GM12878 (cell line): ENCODE data around the gene LIN52. TPM values are rescaled to one million over a fixed set of nuclear protein-coding genes. Genes with fewer than 3 reads are reported as not detected.

Experiments
- ATAC-seq: fragments of 200-7000 bp; cut with Tn5 transposase; 3 replicates; pipeline ENCODE4 v1.9.1; 2020; ENCODE audit warnings: mild to moderate bottlenecking, moderate library complexity
- BruUV-seq: library from RNA; stranded (reverse); fragments of 400-500 nt; replicated peaks from 2 replicates; lab custom pipeline; 2021; lab: Mats Ljungman, UMichigan
- CTCF ChIA-PET: fragments of 300-600 bp; sonication (Branson Sonifier 250); formaldehyde crosslinking; extraction: SDS; loops from one replicate; lab custom pipeline; 2021; ENCODE audit warnings: inconsistent platforms; lab: Yijun Ruan, JAX
- POLR2A ChIA-PET: fragments of 350-600 bp; formaldehyde crosslinking; extraction: SDS; loops from one replicate; lab custom pipeline; 2021; ENCODE audit warnings: inconsistent platforms; lab: Charles Lee
- RAD21 ChIA-PET: fragments of 300-600 bp; sonication (Branson Sonifier 250); formaldehyde crosslinking; loops from one replicate; lab custom pipeline; 2023; ENCODE audit warnings: antibody characterized with exemption; ENCODE audit not compliant: unreplicated experiment; lab: Charles Lee
- SMC1A ChIA-PET: fragments of 300-600 bp; sonication (Branson Sonifier 250); formaldehyde crosslinking; loops from one replicate; lab custom pipeline; 2023; ENCODE audit not compliant: unreplicated experiment, uncharacterized antibody; lab: Charles Lee
- DNase-seq: peaks from one replicate; pipeline ENCODE4 v3.0.0-alpha.2; 2011; ENCODE audit warnings: low read depth, low spot score
- FAIRE-seq: peaks from 3 replicates; lab custom pipeline; 2011; peaks lifted over from hg19 to GRCh38; lab: Jason Lieb, UNC
- H2AFZ ChIP-seq: 2 replicates; pipeline ENCODE4 v1.6.0; 2011; ENCODE audit warnings: low read depth, low read length, control low read depth; ENCODE audit not compliant: control insufficient read depth
- H3K27ac ChIP-seq: 2 replicates; pipeline ENCODE4 v1.5.1; 2011; ENCODE audit warnings: control low read depth; ENCODE audit not compliant: control insufficient read depth, insufficient read depth
- H3K27me3 ChIP-seq, 2 experiments: replicated peaks in 1 of 2; 2 replicates each; pipeline versions ENCODE4 v1.6.0 to v1.6.1; 2011; ENCODE audit warnings: low read length in 1 of 2; ENCODE audit not compliant: control insufficient read depth in 2 of 2, insufficient read depth in 2 of 2
- H3K36me3 ChIP-seq, 2 experiments: 2 replicates each; pipeline ENCODE4 v1.5.1; 2011; ENCODE audit warnings: low read length in 1 of 2; ENCODE audit not compliant: control insufficient read depth in 2 of 2, insufficient read depth in 2 of 2
- H3K4me1 ChIP-seq: 2 replicates; pipeline ENCODE4 v1.6.1; 2011; ENCODE audit warnings: mild to moderate bottlenecking, low read length, moderate library complexity, mixed read lengths; ENCODE audit not compliant: control insufficient read depth, insufficient read depth
- H3K4me2 ChIP-seq: 2 replicates; pipeline ENCODE4 v1.6.0; 2011; ENCODE audit warnings: control low read depth; ENCODE audit not compliant: control insufficient read depth, insufficient read depth
- H3K4me3 ChIP-seq: fragments of 200-600 bp; sonication (generic); 2 replicates; pipeline ENCODE4 v1.5.1; 2016
- H3K79me2 ChIP-seq: 2 replicates; pipeline ENCODE4 v1.6.0; 2011; ENCODE audit warnings: low read length; ENCODE audit not compliant: control insufficient read depth, insufficient read depth
- H3K9ac ChIP-seq: 2 replicates; pipeline ENCODE4 v1.8.0; 2011; ENCODE audit warnings: low read length, control low read depth, mixed read lengths; ENCODE audit not compliant: control insufficient read depth, insufficient read depth
- H3K9me3 ChIP-seq: replicated peaks from 3 replicates; pipeline ENCODE4 v1.5.1; 2011; ENCODE audit warnings: mild to moderate bottlenecking, low read length; ENCODE audit not compliant: control insufficient read depth, insufficient read depth
- H4K20me1 ChIP-seq: 2 replicates; pipeline ENCODE4 v1.6.0; 2011; ENCODE audit not compliant: control insufficient read depth, insufficient read depth
- KDM1A ChIP-seq: fragments of 200-600 bp; sonication (generic); IDR thresholded peaks from 2 replicates; pipeline ENCODE4 v1.6.1; 2016; ENCODE audit warnings: borderline replicate concordance
- MEF2B ChIP-seq: fragments of 450-650 bp; IDR thresholded peaks from 2 replicates; pipeline ENCODE4 v1.6.1; 2018; ENCODE audit warnings: mild to moderate bottlenecking, moderate library complexity; ENCODE audit not compliant: partially characterized antibody, poor library complexity, severe bottlenecking
- MTA3 ChIP-seq: IDR thresholded peaks from 2 replicates; pipeline ENCODE4 v1.6.1; 2012; ENCODE audit warnings: low read length, inconsistent platforms, borderline replicate concordance
- POU2F2 ChIP-seq: IDR thresholded peaks from 3 replicates; pipeline ENCODE4 v1.6.1; 2011; ENCODE audit warnings: low read depth, mild to moderate bottlenecking, low read length, borderline replicate concordance
- WGBS: methylation state at CpG from one replicate; pipeline ENCODE4 v1.1.6; 2016; ENCODE audit warnings: low lambda C conversion rate; ENCODE audit not compliant: insufficient replicate concordance, insufficient coverage; ENCODE audit errors: missing lambda C conversion rate; 5-methylcytosine and 5-hydroxymethylcytosine counted together
- in situ Hi-C: fragments of 300-500 bp; cut with MboI; formaldehyde crosslinking; loops from 9 replicates; pipeline ENCODE4 v1.14.3; 2018; ENCODE audit warnings: mixed read lengths
- intact Hi-C: fragments of 100-400 bp; cut with micrococcal nuclease; formaldehyde crosslinking; loops from one replicate; pipeline ENCODE4 v1.14.2; 2022; ENCODE audit not compliant: unreplicated experiment
- polyA plus RNA-seq, 11 experiments: library from polyadenylated mRNA; depleted of rRNA in 4 of 11; unstranded in 6 of 11; stranded (reverse) in 5 of 11; fragments of >200 nt; fragmentation: Nextera tagmentation in 4 of 11; fragmentation: Illumina TruSeq in 1 of 11; extraction: Ambion mirVana in 4 of 11; extraction: Trizol in 1 of 11; gene quantifications; 1 replicate in 1 of 11; 2 replicates in 10 of 11; pipeline versions ENCODE4 v1.2.1 to v1.2.3, GENCODE V29; 2011 to 2016; ENCODE audit warnings: inconsistent platforms in 2 of 11, missing spikeins in 2 of 11, low read depth in 1 of 11
- total RNA-seq, 4 experiments: library from RNA; depleted of rRNA in 3 of 4; stranded (reverse); fragments of >200 nt in 3 of 4; fragmentation: Illumina TruSeq in 1 of 4; extraction: Trizol in 1 of 4; gene quantifications; 2 replicates each; pipeline versions ENCODE4 v1.2.1 to v1.2.3, GENCODE V29; 2013 to 2021
- TF ChIP-seq, protein P1 (sequence below): fragments of 450-650 bp; IDR thresholded peaks from 2 replicates; pipeline ENCODE4 v1.6.1; 2017; ENCODE audit warnings: mild to moderate bottlenecking

LIN52 gene
- total and polyA plus RNA-seq, 10 of the 15 experiments (the other 5 are each of a cell fraction or from before 2014, with no cell fraction given) = 13.3 to 30.9 (median 19.9) TPM

DNA sequence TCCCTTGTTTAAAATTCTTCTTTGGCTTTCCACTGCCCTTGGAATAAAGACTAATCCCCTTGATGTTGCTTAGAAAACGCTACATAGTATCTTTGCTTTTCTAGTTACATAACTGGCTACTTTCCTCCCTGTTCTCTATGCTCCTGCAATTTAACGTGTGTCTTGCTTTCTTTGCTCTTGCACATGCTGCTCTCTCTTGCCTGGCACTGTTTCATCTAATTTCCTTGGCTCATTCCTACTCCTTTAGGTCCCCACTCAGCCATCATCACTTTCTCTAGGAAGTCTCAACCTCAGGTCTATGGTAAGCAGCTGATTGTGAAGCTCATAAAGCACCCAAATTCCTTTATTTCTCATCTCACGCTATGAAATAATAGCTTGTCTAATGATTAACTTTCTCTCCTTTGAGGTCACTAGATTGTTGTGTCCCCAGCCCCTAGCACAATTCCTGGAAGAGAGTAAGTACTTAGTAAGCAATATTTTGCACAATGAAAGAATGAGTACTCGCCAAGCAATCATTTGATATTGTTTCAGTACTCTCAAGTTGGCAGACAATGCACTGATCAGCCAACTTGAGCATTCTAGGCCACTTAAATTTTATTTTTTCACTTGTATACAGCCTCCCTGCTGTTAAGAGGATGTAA, 3.8 kb upstream of the LIN52 start:
- SMC1A ChIA-PET = no interaction called here
- in situ Hi-C loops (no loop called here), intact Hi-C loops (no loop called here)

More for the DNA sequence above, 3.8 kb upstream of the LIN52 start:
- Histone ChIP-seq H3K4me1 (peaks cover 4% of the 10 kb centered on the region), H3K27ac (no peak overlapping the region), H3K27me3 (no peaks in the 10 kb centered on the region), H3K79me2 (peaks cover 11% of the 10 kb centered on the region), H2AFZ (no peak overlapping the region), H3K4me2 (no peak overlapping the region), H3K9me3 (no peaks in the 10 kb centered on the region), H4K20me1 (no peaks in the 10 kb centered on the region), H3K9ac (no peak overlapping the region), H3K36me3 (no peaks in the 10 kb centered on the region), H3K4me3 (no peak overlapping the region)
- FAIRE-seq = no peak
- no peak for ATAC-seq
- no peak for TF ChIP-seq MTA3
- TF ChIP-seq POU2F2 = no peak
- no peak for TF ChIP-seq MEF2B
- TF ChIP-seq, protein P1, sequence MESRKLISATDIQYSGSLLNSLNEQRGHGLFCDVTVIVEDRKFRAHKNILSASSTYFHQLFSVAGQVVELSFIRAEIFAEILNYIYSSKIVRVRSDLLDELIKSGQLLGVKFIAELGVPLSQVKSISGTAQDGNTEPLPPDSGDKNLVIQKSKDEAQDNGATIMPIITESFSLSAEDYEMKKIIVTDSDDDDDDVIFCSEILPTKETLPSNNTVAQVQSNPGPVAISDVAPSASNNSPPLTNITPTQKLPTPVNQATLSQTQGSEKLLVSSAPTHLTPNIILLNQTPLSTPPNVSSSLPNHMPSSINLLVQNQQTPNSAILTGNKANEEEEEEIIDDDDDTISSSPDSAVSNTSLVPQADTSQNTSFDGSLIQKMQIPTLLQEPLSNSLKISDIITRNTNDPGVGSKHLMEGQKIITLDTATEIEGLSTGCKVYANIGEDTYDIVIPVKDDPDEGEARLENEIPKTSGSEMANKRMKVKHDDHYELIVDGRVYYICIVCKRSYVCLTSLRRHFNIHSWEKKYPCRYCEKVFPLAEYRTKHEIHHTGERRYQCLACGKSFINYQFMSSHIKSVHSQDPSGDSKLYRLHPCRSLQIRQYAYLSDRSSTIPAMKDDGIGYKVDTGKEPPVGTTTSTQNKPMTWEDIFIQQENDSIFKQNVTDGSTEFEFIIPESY = no peak
- no peak for TF ChIP-seq KDM1A
- 69% methylated on average over 4 of the region's 4 CpGs for WGBS
- ChIA-PET POLR2A (no interaction called here), CTCF (interaction anchor here (0.5 kb wide), 1 partner anchor 84 kb away, joined by 3 read pairs; no protein-coding TSS in a partner anchor), RAD21 (interaction anchor here (0.7 kb wide), 1 partner anchor 1154 kb away, joined by 3 read pairs; no protein-coding TSS in a partner anchor)
- no TSS peak for BruUV-seq
- no peak for DNase-seq
